PC-9 (cell line): Measurements from ENCODE around the gene GNAQ. TPM values are rescaled to one million over a fixed set of nuclear protein-coding genes. Genes with fewer than 3 reads are reported as not detected.

ENCODE experiments used
- BruUV-seq: library from RNA; stranded (reverse); fragments of 400-500 nt; replicated peaks from 2 replicates; lab custom pipeline; 2021; lab: Mats Ljungman, UMichigan
- CTCF ChIA-PET: fragments of 300-600 bp; sonication (Branson Sonifier 250); formaldehyde crosslinking; loops from one replicate; lab custom pipeline; 2022; ENCODE audit warnings: antibody characterized with exemption; lab: Charles Lee
- POLR2A ChIA-PET: fragments of 300-600 bp; sonication (Branson Sonifier 250); formaldehyde crosslinking; loops from one replicate; lab custom pipeline; 2022; ENCODE audit warnings: antibody characterized with exemption; ENCODE audit not compliant: unreplicated experiment; lab: Charles Lee
- DNase-seq, 2 experiments: peaks; one replicate each; pipeline versions ENCODE4 v3.0.0 to v3.0.0-alpha.2; 2015 to 2022; ENCODE audit warnings: mixed read lengths in 1 of 2
- H2AFZ ChIP-seq: fragments of 200-600 bp; sonication (generic); 2 replicates; pipeline ENCODE4 v1.8.1; 2017; ENCODE audit warnings: antibody characterized with exemption
- H3F3A ChIP-seq: fragments of 200-600 bp; sonication (generic); 2 replicates; pipeline ENCODE4 v1.8.1; 2017; ENCODE audit warnings: antibody characterized with exemption, mild to moderate bottlenecking, low read depth; ENCODE audit not compliant: insufficient read depth
- H3K27ac ChIP-seq: fragments of 200-600 bp; sonication (generic); 2 replicates; pipeline ENCODE4 v1.6.1; 2016; ENCODE audit warnings: mixed run types
- H3K27me3 ChIP-seq: fragments of 200-600 bp; sonication (generic); 2 replicates; pipeline ENCODE4 v1.6.1; 2016; ENCODE audit warnings: low read depth, mixed run types; ENCODE audit not compliant: insufficient read depth
- H3K36me3 ChIP-seq: fragments of 200-600 bp; sonication (generic); 2 replicates; pipeline ENCODE4 v1.6.1; 2016; ENCODE audit warnings: low read depth, mixed run types
- H3K4me1 ChIP-seq: fragments of 200-600 bp; sonication (generic); replicated peaks from 2 replicates; pipeline ENCODE4 v1.6.1; 2016; ENCODE audit warnings: mixed run types; ENCODE audit not compliant: insufficient read depth
- H3K4me2 ChIP-seq: fragments of 200-600 bp; sonication (generic); 2 replicates; pipeline ENCODE4 v1.6.1; 2017; ENCODE audit warnings: mixed run types
- H3K4me3 ChIP-seq: fragments of 200-600 bp; sonication (generic); 2 replicates; pipeline ENCODE4 v1.6.1; 2016; ENCODE audit warnings: mixed run types
- H3K79me2 ChIP-seq: fragments of 200-600 bp; sonication (generic); 2 replicates; pipeline ENCODE4 v1.6.1; 2017; ENCODE audit warnings: low read depth, mixed run types
- H3K9me2 ChIP-seq: fragments of 200-600 bp; sonication (generic); 2 replicates; pipeline ENCODE4 v1.8.1; 2017; ENCODE audit warnings: mild to moderate bottlenecking; ENCODE audit not compliant: insufficient read depth
- H3K9me3 ChIP-seq: fragments of 200-600 bp; sonication (generic); 2 replicates; pipeline ENCODE4 v1.8.1; 2016; ENCODE audit warnings: low read depth; ENCODE audit not compliant: insufficient read depth
- H4K20me1 ChIP-seq: fragments of 200-600 bp; sonication (generic); 2 replicates; pipeline ENCODE4 v1.8.1; 2017; ENCODE audit not compliant: insufficient read depth
- CTCF ChIP-seq: fragments of 200-600 bp; sonication (generic); conservative IDR thresholded peaks from 2 replicates; pipeline ENCODE4 v1.6.1; 2017; ENCODE audit warnings: mixed run types, antibody characterized with exemption, mild to moderate bottlenecking, moderate library complexity
- EZH2 ChIP-seq: fragments of 200-600 bp; sonication (generic); IDR thresholded peaks from 2 replicates; pipeline ENCODE4 v1.8.0; 2017; ENCODE audit warnings: antibody characterized with exemption, low read depth
- intact Hi-C: fragments of 100-400 bp; cut with micrococcal nuclease; formaldehyde crosslinking; loops from one replicate; pipeline ENCODE4 v1.10.0; 2022; ENCODE audit not compliant: unreplicated experiment
- total RNA-seq: library from RNA; stranded (reverse); gene quantifications from 2 replicates; pipeline ENCODE4 v1.2.3, GENCODE V29; 2021

Gene GNAQ
- total RNA-seq, 1 experiment from 2014 or later = 51.6 TPM

DNA sequence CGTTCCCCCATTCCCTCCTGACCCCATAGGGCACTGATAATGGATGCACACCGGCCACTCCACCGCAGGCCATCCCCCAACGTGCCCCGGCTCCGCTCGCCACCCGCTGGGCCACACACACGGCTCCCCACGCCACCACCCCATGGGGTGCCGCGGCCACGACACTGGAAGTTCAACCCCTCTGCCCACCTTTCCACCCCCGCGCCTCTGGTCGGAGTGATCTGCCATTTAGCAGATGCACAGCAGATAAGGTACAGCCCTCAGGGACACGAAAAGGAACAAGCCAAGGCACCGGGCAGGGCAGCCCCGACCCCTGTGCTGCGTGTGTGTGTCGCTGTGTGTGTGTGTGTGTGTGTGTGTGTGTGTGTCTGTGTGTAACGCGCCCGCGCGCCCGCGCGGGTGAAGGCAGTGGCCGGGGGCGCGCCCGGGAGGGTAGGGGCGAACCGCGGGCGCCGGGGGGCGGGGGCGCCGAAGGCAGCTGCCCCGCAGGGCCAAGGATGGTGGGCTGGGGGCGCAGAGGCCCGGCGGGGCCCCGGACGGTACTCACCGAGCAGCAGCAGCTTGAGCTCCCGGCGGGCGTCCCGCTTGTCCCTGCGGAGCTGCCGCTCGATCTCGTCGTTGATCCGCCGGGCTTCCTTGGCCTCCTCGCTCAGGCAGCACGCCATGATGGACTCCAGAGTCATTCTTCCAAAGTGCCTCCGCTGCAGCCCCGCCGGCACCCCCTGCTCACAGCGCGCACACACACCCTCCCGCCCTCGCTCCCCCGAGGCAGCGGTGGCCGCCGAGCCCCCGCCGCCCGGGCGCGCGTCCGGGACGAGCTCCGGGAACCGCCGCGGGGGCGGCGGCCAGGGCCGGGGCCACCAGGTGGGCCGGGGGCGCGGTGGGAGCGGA, 813 bp downstream of the GNAQ start:
- ChIA-PET POLR2A (interaction anchor here (0.6 kb wide), 1 partner anchor 41 kb away, joined by 9 read pairs; no protein-coding TSS in a partner anchor), CTCF (interaction anchor here (0.6 kb wide), 1 partner anchor 182 kb away, joined by 3 read pairs; no protein-coding TSS in a partner anchor)

DNA sequence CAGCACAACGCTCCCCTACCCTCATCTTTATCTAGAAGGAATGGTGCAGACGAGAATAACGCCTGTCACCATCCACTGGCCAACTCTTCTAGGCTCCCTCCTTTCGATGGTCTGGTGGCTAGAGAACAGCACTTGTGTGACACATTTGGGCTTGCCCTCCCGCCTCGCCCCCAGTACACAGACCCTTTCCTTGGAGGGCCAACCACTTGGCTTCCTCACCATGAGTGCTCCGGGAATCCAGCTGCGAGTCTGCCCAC, 1.4 kb downstream of the GNAQ start:
- H4K20me1 ChIP-seq = peaks cover 3% of the 10 kb centered on the region; the same call in 1 of the 2 replicates
- H3K4me2 ChIP-seq = peak overlapping the region; percentile 85
- peak in 1 of 2 experiments; percentile 20 for DNase-seq
- H3K27ac ChIP-seq = peak overlapping the region; percentile 5; the same call in 1 of the 2 replicates
- TF ChIP-seq CTCF = no peak
- no peak for TF ChIP-seq EZH2
- intact Hi-C loops = loop anchor here (2.0 to 10.0 kb wide), 6 partner anchors 91 to 853 kb away; partner anchors contain the start of genes CEP78, GNA14 and VPS13A
- no peaks in the 10 kb centered on the region for H3K9me2 ChIP-seq
- peaks cover 6% of the 10 kb centered on the region; the same call in 1 of the 2 replicates for H3F3A ChIP-seq
- POLR2A ChIA-PET = no interaction called here
- H3K36me3 ChIP-seq = no peaks in the 10 kb centered on the region
- H3K4me3 ChIP-seq = peak overlapping the region; percentile 94
- H3K4me1 ChIP-seq = peaks cover 46% of the 10 kb centered on the region
- CTCF ChIA-PET = no interaction called here
- peaks cover 61% of the 10 kb centered on the region for H3K79me2 ChIP-seq
- H3K9me3 ChIP-seq = no peaks in the 10 kb centered on the region
- H3K27me3 ChIP-seq = no peaks in the 10 kb centered on the region
- no TSS peak for BruUV-seq
- peak overlapping the region; percentile 75 for H2AFZ ChIP-seq

More for the DNA sequence above, 813 bp downstream of the GNAQ start:
- Histone ChIP-seq H3K27ac (no peak overlapping the region), H3F3A (peaks cover 6% of the 10 kb centered on the region; the same call in 1 of the 2 replicates), H3K9me2 (no peaks in the 10 kb centered on the region), H3K4me2 (peak overlapping the region; percentile 85), H3K27me3 (no peaks in the 10 kb centered on the region), H3K79me2 (peaks cover 55% of the 10 kb centered on the region), H2AFZ (peak overlapping the region; percentile 75), H3K4me3 (peak overlapping the region; percentile 94), H3K36me3 (no peaks in the 10 kb centered on the region), H3K9me3 (no peaks in the 10 kb centered on the region), H3K4me1 (peaks cover 46% of the 10 kb centered on the region), H4K20me1 (peaks cover 3% of the 10 kb centered on the region; the same call in 1 of the 2 replicates)
- TF ChIP-seq CTCF (no peak), EZH2 (no peak)
- BruUV-seq = no TSS peak
- intact Hi-C loops = loop anchor here (1.0 to 10.0 kb wide), 7 partner anchors 90 to 853 kb away; partner anchors contain the start of genes CEP78, GNA14 and VPS13A
- peak in 1 of 2 experiments; percentile 32 for DNase-seq

DNA sequence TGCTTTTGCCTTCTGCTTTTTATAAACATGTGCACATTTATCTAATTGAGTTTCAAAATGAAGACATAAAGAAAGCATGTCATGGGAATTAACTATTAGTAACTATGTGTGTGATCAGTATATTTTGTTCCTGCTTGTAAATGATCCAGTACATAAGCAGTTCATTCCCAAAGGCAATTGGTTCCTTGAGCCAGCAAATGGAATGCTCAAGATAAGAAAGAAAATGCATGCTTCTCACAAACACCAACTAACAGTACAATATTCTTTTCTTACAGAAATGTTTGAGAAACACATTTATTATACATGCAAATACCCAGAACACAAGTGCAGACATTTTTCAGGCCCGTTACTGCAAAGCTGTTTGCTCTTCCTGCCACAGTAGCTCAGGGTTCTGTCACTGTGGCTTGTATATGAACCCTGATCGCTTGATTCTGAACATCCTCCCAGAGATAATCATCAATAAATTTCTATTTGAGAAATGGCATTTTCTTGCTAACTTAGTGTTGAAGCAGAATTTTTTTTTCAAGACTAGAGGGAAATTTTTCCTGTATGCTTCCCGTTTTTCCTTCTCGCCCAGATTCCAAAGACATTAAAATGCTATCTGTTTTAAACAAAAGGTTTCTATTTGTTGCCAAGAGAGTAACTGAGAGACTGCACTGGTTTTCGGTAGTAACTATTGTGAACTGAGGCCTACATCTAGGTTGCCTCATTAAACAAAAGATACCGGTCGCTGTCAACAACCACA, 1.9 kb downstream of the GNAQ start:
- Histone ChIP-seq H3K36me3 (no peaks in the 10 kb centered on the region), H3K4me2 (peak overlapping the region; percentile 85), H3K9me2 (no peaks in the 10 kb centered on the region), H3K4me1 (peaks cover 46% of the 10 kb centered on the region), H2AFZ (peak overlapping the region; percentile 75; the same call in 1 of the 2 replicates), H3K27me3 (no peaks in the 10 kb centered on the region), H3K4me3 (peak overlapping the region; percentile 94), H3K79me2 (peaks cover 66% of the 10 kb centered on the region), H3K9me3 (no peaks in the 10 kb centered on the region), H3K27ac (peak overlapping the region; percentile 5; the same call in 1 of the 2 replicates), H3F3A (peaks cover 6% of the 10 kb centered on the region; the same call in 1 of the 2 replicates), H4K20me1 (peaks cover 3% of the 10 kb centered on the region; the same call in 1 of the 2 replicates)
- TF ChIP-seq EZH2 = no peak
- no peak for TF ChIP-seq CTCF
- no peak for DNase-seq
- CTCF ChIA-PET = no interaction called here
- intact Hi-C loops = loop anchor here (2.0 to 10.0 kb wide), 6 partner anchors 91 to 852 kb away; partner anchors contain the start of genes CEP78, GNA14 and VPS13A
- POLR2A ChIA-PET = no interaction called here
- BruUV-seq = TSS peak; percentile 27
